ENCODE measurements around the gene TAF1C.

GRCh38 chr16:84190731-84191388, 4.0 kb upstream of the TAF1C start, which contains the start of gene ADAD2:
- TF ChIP-seq CTCF (IDR thresholded peaks at IDR 0.05), result no peak
- no peak for TF ChIP-seq POLR2A (IDR thresholded peaks at IDR 0.05)

All from heart left ventricle (tissue), 13 donors.